Activated CD4-positive, alpha-beta T cell treated with anti-CD3 and anti-CD28 coated beads for 4 hours (primary cell): ENCODE results near the gene SEC14L2.
A peak's percentile ranks its signal among the peaks of the same experiment; 100 is the strongest.

Source experiments
- DNase-seq, 2 donors: peaks; one replicate each; pipeline ENCODE4 v3.0.0-alpha.2; 2020

Gene SEC14L2

GRCh38 chr22:30396871-30397655, at the start of gene SEC14L2:
SEC14L2 (plus strand) TSS chr22:30397018; CDS start chr22:30397117, 99 bp downstream.
- peak; percentile 61 to 63 for DNase-seq

- no peak for DNase-seq
Observed at GRCh38 chr22:30347255-30347892, 49.4 kb upstream of the SEC14L2 start.

- no peak for DNase-seq
Observed at GRCh38 chr22:30348404-30348803, 48.4 kb upstream of the SEC14L2 start.

GRCh38 chr22:30348809-30349208, 48.0 kb upstream of the SEC14L2 start:
- no peak for DNase-seq

GRCh38 chr22:30351226-30351625, 45.6 kb upstream of the SEC14L2 start:
- no peak for DNase-seq

GRCh38 chr22:30354644-30355043, 42.2 kb upstream of the SEC14L2 start:
- no peak for DNase-seq

GRCh38 chr22:30356449-30357235, 40.2 kb upstream of the SEC14L2 start, which contains the start of the genes CCDC157 and SF3A1:
CCDC157 (plus strand) TSS chr22:30357007; CDS start chr22:30366001, 8,994 bp downstream.
SF3A1 (minus strand) TSS chr22:30356894; CDS start chr22:30356792, 102 bp downstream.
- DNase-seq = peak; percentile 77 to 79

- peak in 1 of 2 donors; percentile 7 for DNase-seq
Observed at GRCh38 chr22:30357236-30357570, 39.6 kb upstream of the SEC14L2 start.

- no peak for DNase-seq
Observed at GRCh38 chr22:30357650-30358215, 39.1 kb upstream of the SEC14L2 start.

- no peak for DNase-seq
Observed at GRCh38 chr22:30358541-30358940, 38.3 kb upstream of the SEC14L2 start.

GRCh38 chr22:30361916-30362650, 34.7 kb upstream of the SEC14L2 start:
- DNase-seq = no peak

GRCh38 chr22:30362651-30363281, 34.1 kb upstream of the SEC14L2 start:
- DNase-seq = no peak

- no peak for DNase-seq
Observed at GRCh38 chr22:30365891-30366290, 30.9 kb upstream of the SEC14L2 start.

- DNase-seq = no peak
Observed at GRCh38 chr22:30368420-30368819, 28.4 kb upstream of the SEC14L2 start.

GRCh38 chr22:30370641-30371230, 26.1 kb upstream of the SEC14L2 start:
- no peak for DNase-seq

GRCh38 chr22:30371321-30371720, 25.5 kb upstream of the SEC14L2 start:
- DNase-seq = no peak

- no peak for DNase-seq
Observed at GRCh38 chr22:30371981-30372380, 24.8 kb upstream of the SEC14L2 start.

- DNase-seq = no peak
Observed at GRCh38 chr22:30372915-30373314, 23.9 kb upstream of the SEC14L2 start.

- DNase-seq = no peak
Observed at GRCh38 chr22:30373331-30374325, 23.2 kb upstream of the SEC14L2 start.

- DNase-seq = no peak
Observed at GRCh38 chr22:30375312-30375849, 21.4 kb upstream of the SEC14L2 start.
